IMR-90 (cell line): ENCODE data around the gene SPAG16. TPM values are rescaled to one million over a fixed set of nuclear protein-coding genes. Genes with fewer than 3 reads are reported as not detected.

Experiments
- ATAC-seq: fragments of 200-7000 bp; cut with Tn5 transposase; 2 replicates; pipeline ENCODE4 v1.9.1; 2020; ENCODE audit warnings: low read depth, mild to moderate bottlenecking, moderate library complexity
- BruUV-seq: library from RNA; stranded (reverse); fragments of 400-500 nt; replicated peaks from 2 replicates; lab custom pipeline; 2021; lab: Mats Ljungman, UMichigan
- CTCF ChIA-PET: fragments of 300-600 bp; formaldehyde crosslinking; extraction: SDS; loops from one replicate; lab custom pipeline; 2021; ENCODE audit warnings: antibody characterized with exemption; lab: Yijun Ruan, JAX
- POLR2A ChIA-PET: fragments of 300-600 bp; sonication (Branson Sonifier 250); formaldehyde crosslinking; loops from one replicate; lab custom pipeline; 2022; ENCODE audit warnings: antibody characterized with exemption; ENCODE audit not compliant: unreplicated experiment; lab: Charles Lee
- DNase-seq: peaks from one replicate; pipeline ENCODE4 v3.0.0; 2013
- H2AFZ ChIP-seq: replicated peaks from 2 replicates; pipeline ENCODE3; 2013; ENCODE audit warnings: low read length, mild to moderate bottlenecking; ENCODE audit not compliant: poor library complexity
- H2AK5ac ChIP-seq: 2 replicates; pipeline ENCODE4 v1.6.1; 2013; ENCODE audit warnings: low read depth, low read length, inconsistent platforms
- H2AK9ac ChIP-seq: replicated peaks from 2 replicates; pipeline ENCODE3; 2013; ENCODE audit warnings: mild to moderate bottlenecking, low read depth, low read length, moderate library complexity; ENCODE audit not compliant: poor library complexity
- H2BK120ac ChIP-seq: 2 replicates; pipeline ENCODE4 v1.6.1; 2013; ENCODE audit warnings: low read depth, low read length, inconsistent platforms
- H2BK15ac ChIP-seq: 3 replicates; pipeline ENCODE4 v1.6.1; 2013; ENCODE audit warnings: low read depth, low read length, inconsistent platforms
- H2BK20ac ChIP-seq: 2 replicates; pipeline ENCODE4 v1.6.1; 2013; ENCODE audit warnings: low read depth, mild to moderate bottlenecking, inconsistent platforms, low read length, moderate library complexity
- H2BK5ac ChIP-seq: 2 replicates; pipeline ENCODE4 v1.6.1; 2013; ENCODE audit warnings: mild to moderate bottlenecking, low read depth, low read length, inconsistent platforms; ENCODE audit not compliant: poor library complexity, severe bottlenecking
- H3K14ac ChIP-seq: replicated peaks from 2 replicates; pipeline ENCODE4 v1.6.1; 2013; ENCODE audit warnings: low read depth, low read length, inconsistent platforms
- H3K18ac ChIP-seq: 2 replicates; pipeline ENCODE4 v1.6.1; 2013; ENCODE audit warnings: low read depth, low read length, control low read depth
- H3K23ac ChIP-seq: 2 replicates; pipeline ENCODE4 v1.6.1; 2013; ENCODE audit warnings: low read depth, low read length, inconsistent platforms
- H3K27ac ChIP-seq: 2 replicates; pipeline ENCODE4 v1.5.1; 2013; ENCODE audit warnings: mild to moderate bottlenecking, control low read depth, low read length; ENCODE audit not compliant: insufficient read depth
- H3K27me3 ChIP-seq: 2 replicates; pipeline ENCODE4 v1.6.1; 2013; ENCODE audit warnings: low read length; ENCODE audit not compliant: control insufficient read depth, insufficient read depth
- H3K36me3 ChIP-seq: 2 replicates; pipeline ENCODE4 v1.6.1; 2013; ENCODE audit warnings: low read length, mixed read lengths; ENCODE audit not compliant: control insufficient read depth, insufficient read depth
- H3K4ac ChIP-seq: 2 replicates; pipeline ENCODE4 v1.6.1; 2013; ENCODE audit warnings: low read depth, low read length, inconsistent platforms
- H3K4me1 ChIP-seq: 2 replicates; pipeline ENCODE4 v1.6.1; 2013; ENCODE audit warnings: low read length, mixed read lengths; ENCODE audit not compliant: control insufficient read depth, insufficient read depth
- H3K4me2 ChIP-seq: 2 replicates; pipeline ENCODE4 v1.6.1; 2013; ENCODE audit warnings: low read depth, mild to moderate bottlenecking, control low read depth, low read length, moderate library complexity
- H3K4me3 ChIP-seq: 2 replicates; pipeline ENCODE4 v1.5.1; 2013; ENCODE audit warnings: low read depth, mild to moderate bottlenecking, control low read depth, low read length, moderate library complexity; ENCODE audit not compliant: insufficient read depth
- H3K56ac ChIP-seq: 2 replicates; pipeline ENCODE4 v1.6.1; 2013; ENCODE audit warnings: low read length, inconsistent platforms; ENCODE audit not compliant: insufficient read depth; ENCODE audit errors: extremely low read depth
- H3K79me1 ChIP-seq, 2 experiments: 2 replicates each; pipeline ENCODE4 v1.6.1; 2013; ENCODE audit warnings: low read length in 2 of 2, inconsistent platforms in 1 of 2, low read depth in 1 of 2
- H3K9ac ChIP-seq: 2 replicates; pipeline ENCODE4 v1.6.1; 2013; ENCODE audit warnings: low read depth, low read length, control low read depth
- H3K9me1 ChIP-seq: 2 replicates; pipeline ENCODE4 v1.6.1; 2013; ENCODE audit warnings: low read length, inconsistent platforms; ENCODE audit not compliant: insufficient read depth
- H3K9me3 ChIP-seq: 2 replicates; pipeline ENCODE4 v1.6.1; 2013; ENCODE audit warnings: low read length; ENCODE audit not compliant: control insufficient read depth, insufficient read depth
- H4K20me1 ChIP-seq: 2 replicates; pipeline ENCODE4 v1.6.1; 2013; ENCODE audit warnings: low read length, inconsistent platforms; ENCODE audit not compliant: insufficient read depth
- H4K5ac ChIP-seq: 2 replicates; pipeline ENCODE4 v1.6.1; 2013; ENCODE audit warnings: mild to moderate bottlenecking, low read depth, low read length, control low read depth
- H4K8ac ChIP-seq, 2 experiments: 2 replicates each; pipeline ENCODE4 v1.6.1; 2013; ENCODE audit warnings: low read depth in 2 of 2, low read length in 2 of 2, control low read depth in 1 of 2, inconsistent platforms in 1 of 2
- H4K91ac ChIP-seq: 2 replicates; pipeline ENCODE4 v1.6.1; 2013; ENCODE audit warnings: low read depth, low read length, inconsistent platforms; ENCODE audit not compliant: insufficient read depth
- MAFK ChIP-seq: IDR thresholded peaks from 2 replicates; pipeline ENCODE4 v1.6.1; 2012; ENCODE audit warnings: low read depth, low read length, improper control_type of control experiment
- POLR2A ChIP-seq: IDR thresholded peaks from 2 replicates; pipeline ENCODE4 v1.6.1; 2012; ENCODE audit warnings: mild to moderate bottlenecking, low read depth, low read length
- RAD21 ChIP-seq: IDR thresholded peaks from 2 replicates; pipeline ENCODE4 v1.6.1; 2012; ENCODE audit warnings: low read length, improper control_type of control experiment
- RCOR1 ChIP-seq: IDR thresholded peaks from 2 replicates; pipeline ENCODE4 v1.6.1; 2012; ENCODE audit warnings: mild to moderate bottlenecking, low read length, improper control_type of control experiment; ENCODE audit not compliant: insufficient replicate concordance
- RFX5 ChIP-seq: IDR thresholded peaks from 2 replicates; pipeline ENCODE4 v1.8.0; 2012; ENCODE audit warnings: low read depth, mild to moderate bottlenecking, low read length, moderate library complexity
- SMC3 ChIP-seq: fragments of 150-350 bp; IDR thresholded peaks from 2 replicates; pipeline ENCODE4 v1.6.1; 2016; ENCODE audit warnings: low read depth, mild to moderate bottlenecking, antibody characterized with exemption, low read length, moderate library complexity
- USF2 ChIP-seq: fragments of 150-350 bp; IDR thresholded peaks from 2 replicates; pipeline ENCODE4 v1.6.1; 2017; ENCODE audit warnings: mild to moderate bottlenecking, antibody characterized with exemption, low read length, low read depth
- WGBS, 2 experiments: methylation state at CpG; one replicate each; pipeline versions ENCODE4 v1.1.5 to v1.1.7; 2013; ENCODE audit warnings: missing lambda C conversion rate in 2 of 2; ENCODE audit not compliant: insufficient read length in 1 of 2; ENCODE audit errors: extremely low coverage in 2 of 2; 5-methylcytosine and 5-hydroxymethylcytosine counted together
- dilution Hi-C: fragments of 300-500 bp; cut with HindIII; formaldehyde crosslinking; loops from one replicate; pipeline ENCODE4 v1.14.3; 2018; ENCODE audit warnings: low sequenced_read_pairs; ENCODE audit not compliant: unreplicated experiment
- in situ Hi-C: fragments of 300-500 bp; cut with MboI; formaldehyde crosslinking; loops from 3 replicates; pipeline ENCODE4 v1.14.3; 2019; ENCODE audit warnings: low sequenced_read_pairs, inconsistent platforms, mixed read lengths
- intact Hi-C: fragments of 100-400 bp; cut with micrococcal nuclease; formaldehyde crosslinking; loops from 2 replicates; pipeline ENCODE4 v1.10.0; 2022
- polyA plus RNA-seq, 3 experiments: library from polyadenylated mRNA; depleted of rRNA; stranded (reverse); fragments of >200 nt; gene quantifications; 2 replicates each; pipeline ENCODE4 v1.2.3, GENCODE V29; 2012; ENCODE audit warnings: low replicate concordance in 1 of 3
- total RNA-seq: library from RNA; depleted of rRNA; stranded (reverse); fragments of >200 nt; gene quantifications from 2 replicates; pipeline ENCODE4 v1.2.3, GENCODE V29; 2012
- TF ChIP-seq, protein P1 (sequence below): conservative IDR thresholded peaks from 2 replicates; pipeline ENCODE4 v1.5.1; 2012; ENCODE audit warnings: mild to moderate bottlenecking, low read depth, low read length, improper control_type of control experiment

The SPAG16 gene
- total and polyA plus RNA-seq, 2 of the 4 experiments (the other 2 are of a cell fraction): 7.3 to 13.5 TPM

DNA sequence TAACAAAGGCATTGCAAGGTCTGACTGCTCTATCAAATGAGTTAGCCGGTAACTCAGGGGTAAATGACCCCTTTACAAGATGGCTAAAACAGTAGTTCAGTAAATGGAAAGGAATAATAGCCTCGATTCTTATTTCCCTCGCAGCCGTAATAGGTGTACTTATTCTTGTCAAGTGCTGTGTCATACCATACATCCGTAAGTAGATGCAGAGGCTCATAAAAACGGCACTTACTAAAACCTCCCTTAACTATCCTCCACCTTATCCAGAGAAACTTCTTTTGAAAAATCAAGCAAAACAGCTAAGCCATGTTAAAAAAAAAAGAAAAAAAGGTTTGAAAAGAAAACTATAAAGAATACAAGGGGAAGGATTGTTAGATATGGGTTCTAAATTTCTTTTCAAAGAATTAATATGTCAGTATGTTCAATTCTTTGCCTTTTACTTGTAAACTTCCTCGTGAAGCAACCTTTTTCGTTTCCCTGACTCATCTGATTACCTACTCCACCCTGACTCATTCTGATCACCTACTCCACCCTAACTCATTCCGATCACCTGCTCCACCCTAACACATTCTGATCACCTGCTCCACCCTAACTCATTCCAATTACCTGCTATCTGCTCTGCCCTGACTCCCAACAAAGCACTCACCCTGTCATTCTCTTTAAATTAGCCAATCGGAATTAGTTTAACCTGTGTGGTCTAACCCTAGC lies 127.5 kb downstream of the SPAG16 start:
- Histone ChIP-seq H3K4me1 (no peaks in the 10 kb centered on the region), H3K27ac (no peak overlapping the region), H3K4me2 (no peak overlapping the region), H2BK5ac (no peak overlapping the region), H3K18ac (no peak overlapping the region), H2BK20ac (no peak overlapping the region), H2AFZ (no peak overlapping the region), H2AK9ac (no peak overlapping the region), H3K4ac (no peak overlapping the region), H3K14ac (no peak overlapping the region), H3K79me1 (no peaks in the 10 kb centered on the region), H2AK5ac (no peak overlapping the region), H2BK15ac (no peak overlapping the region), H3K9ac (no peak overlapping the region), H2BK120ac (no peak overlapping the region), H3K4me3 (no peak overlapping the region), H3K23ac (no peak overlapping the region), H4K20me1 (no peaks in the 10 kb centered on the region), H4K91ac (no peak overlapping the region), H3K27me3 (no peaks in the 10 kb centered on the region), H4K5ac (no peak overlapping the region), H3K9me1 (no peaks in the 10 kb centered on the region), H3K56ac (no peak overlapping the region), H3K36me3 (no peaks in the 10 kb centered on the region), H4K8ac (no peak overlapping the region), H3K9me3 (no peaks in the 10 kb centered on the region)
- no TSS peak for BruUV-seq
- DNase-seq: no peak
- dilution Hi-C loops: no loop called here
- no CpG with 5 or more reads among the region's 10 CpGs for WGBS, 2 experiments
- POLR2A ChIA-PET: no interaction called here
- in situ Hi-C loops: no loop called here
- TF ChIP-seq RFX5 (no peak), USF2 (no peak), POLR2A (no peak), RAD21 (no peak), RCOR1 (no peak), SMC3 (no peak), MAFK (no peak)
- TF ChIP-seq, protein P1, sequence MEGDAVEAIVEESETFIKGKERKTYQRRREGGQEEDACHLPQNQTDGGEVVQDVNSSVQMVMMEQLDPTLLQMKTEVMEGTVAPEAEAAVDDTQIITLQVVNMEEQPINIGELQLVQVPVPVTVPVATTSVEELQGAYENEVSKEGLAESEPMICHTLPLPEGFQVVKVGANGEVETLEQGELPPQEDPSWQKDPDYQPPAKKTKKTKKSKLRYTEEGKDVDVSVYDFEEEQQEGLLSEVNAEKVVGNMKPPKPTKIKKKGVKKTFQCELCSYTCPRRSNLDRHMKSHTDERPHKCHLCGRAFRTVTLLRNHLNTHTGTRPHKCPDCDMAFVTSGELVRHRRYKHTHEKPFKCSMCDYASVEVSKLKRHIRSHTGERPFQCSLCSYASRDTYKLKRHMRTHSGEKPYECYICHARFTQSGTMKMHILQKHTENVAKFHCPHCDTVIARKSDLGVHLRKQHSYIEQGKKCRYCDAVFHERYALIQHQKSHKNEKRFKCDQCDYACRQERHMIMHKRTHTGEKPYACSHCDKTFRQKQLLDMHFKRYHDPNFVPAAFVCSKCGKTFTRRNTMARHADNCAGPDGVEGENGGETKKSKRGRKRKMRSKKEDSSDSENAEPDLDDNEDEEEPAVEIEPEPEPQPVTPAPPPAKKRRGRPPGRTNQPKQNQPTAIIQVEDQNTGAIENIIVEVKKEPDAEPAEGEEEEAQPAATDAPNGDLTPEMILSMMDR: no peak
- CTCF ChIA-PET: no interaction called here
- ATAC-seq: no peak
- intact Hi-C loops: no loop called here
